Keratinocyte (primary cell): Measurements from ENCODE around the gene TSEN34. TPM values are rescaled to one million over a fixed set of nuclear protein-coding genes. Genes with fewer than 3 reads are reported as not detected.
"Not testable (repeated sequence)": the region's sequence is repeated elsewhere in the genome, so short reads cannot be mapped to it uniquely, and the experiment has no call there.

Experiments used
- DNase-seq: peaks from one replicate; pipeline ENCODE4 v3.0.0-alpha.2; 2011; ENCODE audit warnings: low read depth, missing footprints, low spot score
- FAIRE-seq: peaks from 2 replicates; lab custom pipeline; 2011; peaks lifted over from hg19 to GRCh38; lab: Jason Lieb, UNC
- H2AFZ ChIP-seq: 2 replicates; pipeline ENCODE4 v1.6.0; 2012; ENCODE audit warnings: low read length, control low read depth, inconsistent platforms; ENCODE audit not compliant: control insufficient read depth
- H3K27ac ChIP-seq: 2 replicates; pipeline ENCODE4 v1.5.1; 2011; ENCODE audit warnings: low read length; ENCODE audit not compliant: control insufficient read depth, insufficient read depth
- H3K27me3 ChIP-seq: 3 replicates; pipeline ENCODE4 v1.6.0; 2011; ENCODE audit warnings: low read length; ENCODE audit not compliant: control insufficient read depth, insufficient read depth; ENCODE audit errors: extremely low read depth
- H3K36me3 ChIP-seq, 2 experiments: 2 replicates in 1 of 2; 3 replicates in 1 of 2; pipeline ENCODE4 v1.5.1; 2011; ENCODE audit warnings: low read length in 2 of 2, mild to moderate bottlenecking in 1 of 2; ENCODE audit not compliant: control insufficient read depth in 2 of 2, insufficient read depth in 2 of 2; ENCODE audit errors: extremely low read depth in 1 of 2
- H3K4me1 ChIP-seq: 3 replicates; pipeline ENCODE4 v1.5.1; 2011; ENCODE audit warnings: low read length; ENCODE audit not compliant: control insufficient read depth, insufficient read depth; ENCODE audit errors: extremely low read depth
- H3K4me2 ChIP-seq: 3 replicates; pipeline ENCODE4 v1.6.0; 2011; ENCODE audit warnings: low read depth, low read length; ENCODE audit not compliant: control insufficient read depth, insufficient read depth; ENCODE audit errors: extremely low read depth
- H3K4me3 ChIP-seq, 3 experiments: fragments of 200-600 bp in 1 of 3; sonication (generic) in 1 of 3; 2 replicates in 2 of 3; 3 replicates in 1 of 3; pipeline ENCODE4 v1.5.1; 2011 to 2016; ENCODE audit warnings: low read length in 3 of 3, mild to moderate bottlenecking in 3 of 3, control low read depth in 2 of 3, inconsistent platforms in 1 of 3, low read depth in 1 of 3, mixed read lengths in 1 of 3, mixed run types in 1 of 3, moderate library complexity in 1 of 3; ENCODE audit not compliant: control insufficient read depth in 2 of 3, insufficient read depth in 2 of 3; ENCODE audit errors: extremely low read depth in 1 of 3
- H3K79me2 ChIP-seq: 2 replicates; pipeline ENCODE4 v1.6.0; 2012; ENCODE audit warnings: low read length; ENCODE audit not compliant: control insufficient read depth, insufficient read depth
- H3K9ac ChIP-seq: 3 replicates; pipeline ENCODE4 v1.6.0; 2011; ENCODE audit warnings: low read length; ENCODE audit not compliant: control insufficient read depth, insufficient read depth; ENCODE audit errors: extremely low read depth
- H3K9me1 ChIP-seq: 3 replicates; pipeline ENCODE4 v1.6.0; 2011; ENCODE audit warnings: low read length; ENCODE audit not compliant: control insufficient read depth, insufficient read depth; ENCODE audit errors: extremely low read depth
- H3K9me3 ChIP-seq: 2 replicates; pipeline ENCODE4 v1.5.1; 2012; ENCODE audit warnings: low read depth, low read length; ENCODE audit not compliant: control insufficient read depth
- H4K20me1 ChIP-seq: 3 replicates; pipeline ENCODE4 v1.6.0; 2011; ENCODE audit warnings: low read length; ENCODE audit not compliant: control insufficient read depth, insufficient read depth; ENCODE audit errors: extremely low read depth
- EZH2 ChIP-seq: IDR thresholded peaks from one replicate; pipeline ENCODE4 v1.6.1; 2012; ENCODE audit warnings: inconsistent platforms, mild to moderate bottlenecking, low read length, moderate library complexity
- dilution Hi-C: fragments of 300-500 bp; cut with MboI; formaldehyde crosslinking; loops from one replicate; pipeline ENCODE4 v1.7.0; 2020; ENCODE audit warnings: low sequenced_read_pairs; ENCODE audit not compliant: extremely low pct_ligation_motif_present
- polyA plus RNA-seq, 5 experiments: library from polyadenylated mRNA; depleted of rRNA in 3 of 5; stranded (reverse) in 3 of 5; stranded (forward) in 1 of 5; unstranded in 1 of 5; fragments of >200 nt; gene quantifications; 1 replicate in 1 of 5; 2 replicates in 3 of 5; 3 replicates in 1 of 5; pipeline versions ENCODE4 v1.2.1 to v1.2.3, GENCODE V29; 2011 to 2012; ENCODE audit warnings: missing spikeins in 2 of 5, low read depth in 1 of 5, low replicate concordance in 1 of 5
- TF ChIP-seq, protein P1 (sequence below), 3 experiments: IDR thresholded peaks in 1 of 3; conservative IDR thresholded peaks in 1 of 3; optimal IDR thresholded peaks in 1 of 3; 2 replicates in 2 of 3; 3 replicates in 1 of 3; pipeline versions ENCODE3 to v1.5.1; 2011; ENCODE audit warnings: low read length in 3 of 3, mild to moderate bottlenecking in 3 of 3, moderate library complexity in 2 of 3, control low read depth in 1 of 3, inconsistent platforms in 1 of 3; ENCODE audit not compliant: insufficient read depth in 2 of 3; ENCODE audit errors: extremely low read depth in 1 of 3

The TSEN34 gene
- polyA plus RNA-seq, 1 donor (not counting 4 experiments of a cell fraction or from before 2014, with no cell fraction given), result 36.5 TPM

DNA sequence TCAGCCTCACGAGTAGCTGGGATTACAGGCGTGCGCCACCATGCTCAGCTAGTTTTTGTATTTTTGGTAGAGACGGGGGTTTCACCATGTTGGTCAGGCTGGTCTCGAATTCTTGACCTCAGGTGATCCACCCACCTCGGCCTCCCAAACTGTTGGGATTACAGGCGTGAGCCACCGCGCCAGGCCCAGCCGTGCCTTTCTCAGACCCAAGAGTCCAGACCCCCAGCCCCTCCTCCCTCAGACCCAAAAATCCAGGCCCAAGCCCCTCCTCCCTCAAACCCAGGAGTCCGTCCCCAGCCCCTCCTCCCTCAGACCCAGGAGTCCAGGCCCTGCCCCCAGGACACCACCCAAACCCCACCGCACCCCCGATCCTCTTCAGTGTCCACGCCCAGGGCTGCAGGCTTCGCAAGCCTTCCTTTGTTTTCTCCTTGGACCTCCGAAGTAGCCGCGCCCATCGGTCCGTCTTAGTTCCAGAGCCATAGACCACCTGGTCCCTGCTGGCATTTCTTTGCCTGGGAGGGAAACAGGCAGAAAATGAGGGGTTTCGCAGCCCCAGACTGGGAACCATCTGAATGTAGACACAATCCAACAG, 21.9 kb upstream of the TSEN34 start:
- peaks cover 4% of the 10 kb centered on the region for H3K4me1 ChIP-seq
- no peak overlapping the region for H2AFZ ChIP-seq
- no peaks in the 10 kb centered on the region for H3K79me2 ChIP-seq
- H3K36me3 ChIP-seq, result no peaks in the 10 kb centered on the region
- H3K4me3 ChIP-seq, result no peak overlapping the region
- DNase-seq (no peak), FAIRE-seq (no peak)
- no peaks in the 10 kb centered on the region for H3K27me3 ChIP-seq
- no peak overlapping the region for H3K9ac ChIP-seq
- H3K9me1 ChIP-seq, result no peaks in the 10 kb centered on the region
- no peaks in the 10 kb centered on the region for H3K9me3 ChIP-seq
- no peaks in the 10 kb centered on the region for H4K20me1 ChIP-seq
- TF ChIP-seq, protein P1, sequence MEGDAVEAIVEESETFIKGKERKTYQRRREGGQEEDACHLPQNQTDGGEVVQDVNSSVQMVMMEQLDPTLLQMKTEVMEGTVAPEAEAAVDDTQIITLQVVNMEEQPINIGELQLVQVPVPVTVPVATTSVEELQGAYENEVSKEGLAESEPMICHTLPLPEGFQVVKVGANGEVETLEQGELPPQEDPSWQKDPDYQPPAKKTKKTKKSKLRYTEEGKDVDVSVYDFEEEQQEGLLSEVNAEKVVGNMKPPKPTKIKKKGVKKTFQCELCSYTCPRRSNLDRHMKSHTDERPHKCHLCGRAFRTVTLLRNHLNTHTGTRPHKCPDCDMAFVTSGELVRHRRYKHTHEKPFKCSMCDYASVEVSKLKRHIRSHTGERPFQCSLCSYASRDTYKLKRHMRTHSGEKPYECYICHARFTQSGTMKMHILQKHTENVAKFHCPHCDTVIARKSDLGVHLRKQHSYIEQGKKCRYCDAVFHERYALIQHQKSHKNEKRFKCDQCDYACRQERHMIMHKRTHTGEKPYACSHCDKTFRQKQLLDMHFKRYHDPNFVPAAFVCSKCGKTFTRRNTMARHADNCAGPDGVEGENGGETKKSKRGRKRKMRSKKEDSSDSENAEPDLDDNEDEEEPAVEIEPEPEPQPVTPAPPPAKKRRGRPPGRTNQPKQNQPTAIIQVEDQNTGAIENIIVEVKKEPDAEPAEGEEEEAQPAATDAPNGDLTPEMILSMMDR (optimal IDR thresholded peaks at IDR 0.05 in 1 of 3, IDR thresholded peaks at IDR 0.05 in 1 of 3, conservative IDR thresholded peaks at IDR 0.05 in 1 of 3; ENCODE audit: extremely low read depth in 1 of 3, insufficient read depth in 2 of 3, low read length in 3 of 3), result no peak
- TF ChIP-seq EZH2, result no peak
- dilution Hi-C loops, result no loop called here
- H3K4me2 ChIP-seq, result no peak overlapping the region
- H3K27ac ChIP-seq, result no peak overlapping the region

DNA sequence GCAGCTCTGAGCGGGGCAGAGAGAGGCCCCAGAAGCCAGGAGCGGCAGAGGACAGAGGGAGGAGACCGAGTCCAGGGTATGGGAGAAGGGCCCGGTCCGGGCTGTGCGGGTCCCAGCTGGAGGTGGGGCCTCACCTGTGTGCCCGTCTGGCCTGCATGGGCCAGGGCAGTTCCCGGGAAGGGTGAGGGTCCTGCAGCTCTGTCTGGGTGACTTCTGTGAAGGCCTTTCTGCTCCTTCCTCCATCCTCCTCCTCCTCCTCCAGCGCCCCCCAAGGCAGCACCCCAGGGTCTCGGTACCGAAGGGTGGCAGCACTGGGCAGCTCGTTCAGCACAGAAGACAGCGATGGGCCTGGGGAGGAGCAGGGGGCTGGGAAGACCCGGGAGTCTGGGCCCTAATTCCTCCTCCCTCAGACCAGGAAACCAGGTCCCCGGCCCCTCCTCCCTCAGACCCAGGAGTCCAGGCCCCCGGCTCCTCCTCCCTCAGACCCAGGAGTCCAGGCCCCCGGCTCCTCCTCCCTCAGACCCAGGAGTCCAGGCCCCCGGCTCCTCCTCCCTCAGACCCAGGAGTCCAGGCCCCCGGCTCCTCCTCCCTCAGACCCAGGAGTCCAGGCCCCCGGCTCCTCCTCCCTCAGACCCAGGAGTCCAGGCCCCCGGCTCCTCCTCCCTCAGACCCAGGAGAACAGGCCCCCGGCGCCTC, 19.2 kb upstream of the TSEN34 start:
- FAIRE-seq, H3K4me3 ChIP-seq, dilution Hi-C loops, H3K79me2 ChIP-seq, H3K9me3 ChIP-seq, DNase-seq, H3K36me3 ChIP-seq, H3K4me2 ChIP-seq, H3K9me1 ChIP-seq, H2AFZ ChIP-seq, H3K27me3 ChIP-seq, H4K20me1 ChIP-seq, H3K27ac ChIP-seq, H3K4me1 ChIP-seq, H3K9ac ChIP-seq: not testable (repeated sequence)
